Large intestine (tissue), 3 donors: Measurements from ENCODE around the gene TAF11L12. TPM values are rescaled to one million over a fixed set of nuclear protein-coding genes. Genes with fewer than 3 reads are reported as not detected.
"Not testable (repeated sequence)": the region's sequence is repeated elsewhere in the genome, so short reads cannot be mapped to it uniquely, and the experiment has no call there.

Source experiments
- DNase-seq, 2 donors: peaks; one replicate each; pipeline versions ENCODE4 v3.0.0 to v3.0.0-alpha.2; 2013
- H3K27ac ChIP-seq: one replicate; pipeline ENCODE4 v1.5.1; 2013; ENCODE audit warnings: low read length
- H3K27me3 ChIP-seq: 2 replicates; pipeline ENCODE4 v1.6.1; 2013; ENCODE audit warnings: low read length; ENCODE audit not compliant: control insufficient read depth, insufficient read depth
- H3K36me3 ChIP-seq: 2 replicates; pipeline ENCODE4 v1.6.1; 2013; ENCODE audit warnings: low read length; ENCODE audit not compliant: control insufficient read depth, insufficient read depth
- H3K4me1 ChIP-seq: one replicate; pipeline ENCODE4 v1.6.1; 2013; ENCODE audit warnings: low read length; ENCODE audit not compliant: control insufficient read depth, insufficient read depth
- H3K4me3 ChIP-seq: one replicate; pipeline ENCODE4 v1.5.1; 2013; ENCODE audit warnings: low read length
- H3K9me3 ChIP-seq: one replicate; pipeline ENCODE4 v1.6.1; 2013; ENCODE audit warnings: mild to moderate bottlenecking, low read depth, low read length, moderate library complexity; ENCODE audit not compliant: control insufficient read depth
- WGBS: methylation state at CpG from one replicate; pipeline ENCODE4 v1.1.5; 2013; ENCODE audit warnings: low lambda C conversion rate; ENCODE audit not compliant: insufficient coverage; 5-methylcytosine and 5-hydroxymethylcytosine counted together
- polyA plus RNA-seq: library from polyadenylated mRNA; unstranded; fragments of 120-200 nt; gene quantifications from one replicate; pipeline ENCODE4 v1.2.1, GENCODE V29; 2013

The TAF11L12 gene
- polyA plus RNA-seq, 1 donor: not detected

- DNase-seq: no peak
Observed at GRCh38 chr5:17620627-17621026, 10.4 kb downstream of the TAF11L12 start.

GRCh38 chr5:17625686-17626085 lies 15.5 kb downstream of the TAF11L12 start:
- H3K27ac ChIP-seq: no peak overlapping the region
- H3K27me3 ChIP-seq: no peaks in the 10 kb centered on the region
- DNase-seq: no peak
- peaks cover 9% of the 10 kb centered on the region for H3K9me3 ChIP-seq
- no CpG with 5 or more reads among the region's 11 CpGs for WGBS
- no peaks in the 10 kb centered on the region for H3K36me3 ChIP-seq
- H3K4me1 ChIP-seq: no peaks in the 10 kb centered on the region
- H3K4me3 ChIP-seq: no peak overlapping the region

More at GRCh38 chr5:17620627-17621026, 10.4 kb downstream of the TAF11L12 start:
- Histone ChIP-seq H3K4me3 (no peak overlapping the region), H3K4me1 (no peaks in the 10 kb centered on the region), H3K9me3 (peaks cover 10% of the 10 kb centered on the region), H3K27me3 (no peaks in the 10 kb centered on the region), H3K36me3 (no peaks in the 10 kb centered on the region), H3K27ac (no peak overlapping the region)
- no CpG with 5 or more reads among the region's 17 CpGs for WGBS

- H3K4me1 ChIP-seq, H3K36me3 ChIP-seq, H3K9me3 ChIP-seq, DNase-seq, H3K4me3 ChIP-seq, H3K27ac ChIP-seq, H3K27me3 ChIP-seq: not testable (repeated sequence)
- WGBS: no CpG with 5 or more reads among the region's 12 CpGs
Observed at GRCh38 chr5:17631788-17632187, 21.6 kb downstream of the TAF11L12 start, which contains the start of gene TAF11L13. TSS of gene TAF11L13 (plus strand) at chr5:17632088.

- H3K4me3 ChIP-seq: no peak within 1 kb of the TSS
- no peak within 1 kb of the TSS for H3K27ac ChIP-seq
- no peak for DNase-seq
- no peaks in the 10 kb centered on the region for H3K27me3 ChIP-seq
- WGBS: no CpG with 5 or more reads among the region's 5 CpGs
- peaks cover 3% of the 10 kb centered on the region for H3K9me3 ChIP-seq
- no peaks in the 10 kb centered on the region for H3K4me1 ChIP-seq
- no peaks in the 10 kb centered on the region for H3K36me3 ChIP-seq
Observed at GRCh38 chr5:17634160-17634559, 24.0 kb downstream of the TAF11L12 start, which contains the start of gene TAF11L14. TSS of gene TAF11L14 (plus strand) at chr5:17634460.

- H3K27ac ChIP-seq, H3K9me3 ChIP-seq, H3K36me3 ChIP-seq, DNase-seq, H3K4me1 ChIP-seq, H3K4me3 ChIP-seq, H3K27me3 ChIP-seq: not testable (repeated sequence)
- WGBS: no CpG with 5 or more reads among the region's 10 CpGs
Observed at GRCh38 chr5:17649232-17649631, 39.0 kb downstream of the TAF11L12 start.

- H3K36me3 ChIP-seq, H3K27ac ChIP-seq, H3K4me1 ChIP-seq, H3K4me3 ChIP-seq, DNase-seq, H3K27me3 ChIP-seq: not testable (repeated sequence)
- peaks cover 10% of the 10 kb centered on the region for H3K9me3 ChIP-seq
- WGBS: no CpG with 5 or more reads among the region's 32 CpGs
Observed at GRCh38 chr5:17655201-17655759, 45.1 kb downstream of the TAF11L12 start.

GRCh38 chr5:17655921-17656320 lies 45.7 kb downstream of the TAF11L12 start:
- WGBS: no CpG with 5 or more reads among the region's 6 CpGs
- peaks cover 11% of the 10 kb centered on the region for H3K9me3 ChIP-seq
- H3K4me1 ChIP-seq: no peaks in the 10 kb centered on the region
- no peaks in the 10 kb centered on the region for H3K27me3 ChIP-seq
- H3K36me3 ChIP-seq: no peaks in the 10 kb centered on the region
- no peak overlapping the region for H3K4me3 ChIP-seq
- no peak for DNase-seq
- H3K27ac ChIP-seq: no peak overlapping the region

Other genes with a start within 250 kb of the TAF11L12 start
- not detected for gene TAF11L2, start 112.2 kb upstream of the TAF11L12 start, polyA plus RNA-seq
- gene TAF11L3, start 92.0 kb upstream of the TAF11L12 start, polyA plus RNA-seq: not detected
- gene TAF11L4, start 88.6 kb upstream of the TAF11L12 start, polyA plus RNA-seq: not detected
- gene TAF11L5, start 85.2 kb upstream of the TAF11L12 start, polyA plus RNA-seq: not detected
- not detected for gene TAF11L6, start 81.7 kb upstream of the TAF11L12 start, polyA plus RNA-seq
- not detected for gene TAF11L7, start 24.6 kb upstream of the TAF11L12 start, polyA plus RNA-seq
- not detected for gene TAF11L8, start 19.4 kb upstream of the TAF11L12 start, polyA plus RNA-seq
- gene TAF11L9, start 16.0 kb upstream of the TAF11L12 start, polyA plus RNA-seq: not detected
- gene TAF11L10, start 12.6 kb upstream of the TAF11L12 start, polyA plus RNA-seq: not detected
- gene TAF11L11, start 6.2 kb upstream of the TAF11L12 start, polyA plus RNA-seq: not detected
- gene TAF11L13, start 21.7 kb downstream of the TAF11L12 start, polyA plus RNA-seq: not detected
- not detected for gene TAF11L14, start 24.1 kb downstream of the TAF11L12 start, polyA plus RNA-seq